ENCODE data around the gene SCGB1D4.

The SCGB1D4 gene

DNA sequence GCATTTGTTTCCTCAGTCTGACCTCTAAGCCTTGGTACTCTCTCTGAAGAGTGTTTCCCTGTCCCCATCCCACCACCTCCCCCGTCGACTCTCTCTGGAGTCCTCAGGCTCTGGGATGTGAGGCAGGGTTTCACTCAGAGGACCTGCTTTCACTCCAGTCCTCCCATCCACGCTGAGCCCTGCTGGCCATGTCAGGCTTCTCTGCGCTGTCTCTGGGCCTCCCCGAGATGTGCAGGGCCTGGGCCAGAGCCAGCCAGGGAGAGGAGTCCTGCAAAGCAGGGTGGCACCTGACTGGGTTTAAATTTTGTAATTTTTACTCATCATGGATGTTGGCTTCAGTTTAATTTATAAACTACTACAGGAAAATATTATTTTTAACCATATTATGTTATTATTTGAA is 25.6 kb downstream of the SCGB1D4 start:
- no peak for DNase-seq

DNA sequence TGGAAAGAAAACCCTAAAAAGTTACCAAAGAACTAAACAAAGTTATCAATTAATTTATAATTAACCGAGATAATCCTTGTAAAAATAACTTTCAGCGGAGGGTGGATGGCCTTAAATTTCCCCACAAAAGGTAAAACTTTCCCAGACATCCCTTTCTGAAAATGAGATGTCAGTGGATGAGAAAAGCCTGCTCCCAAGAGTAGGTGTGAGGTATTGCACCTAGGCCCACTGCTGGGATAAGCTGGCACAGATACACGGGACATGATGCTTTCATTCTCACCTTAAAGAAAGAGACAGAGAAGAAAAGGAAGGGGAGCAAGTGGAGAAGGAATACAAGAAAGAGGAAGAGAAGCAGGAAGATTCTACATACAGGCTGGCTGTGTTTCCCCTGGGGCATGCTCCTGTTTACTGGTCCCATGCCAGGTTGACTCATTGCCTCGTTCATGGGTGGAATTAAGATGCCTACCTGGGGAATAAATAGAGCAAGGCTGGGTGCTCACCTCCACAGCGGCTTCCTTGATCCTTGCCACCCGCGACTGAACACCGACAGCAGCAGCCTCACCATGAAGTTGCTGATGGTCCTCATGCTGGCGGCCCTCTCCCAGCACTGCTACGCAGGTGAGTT is 29.1 kb downstream of the SCGB1D4 start, which contains the start of gene SCGB2A2:
TSS of gene SCGB2A2 (plus strand) at position 505 of the 625 bp plus-strand sequence. CDS start at position 564, 59 bp downstream.
- DNase-seq, result no peak

DNA sequence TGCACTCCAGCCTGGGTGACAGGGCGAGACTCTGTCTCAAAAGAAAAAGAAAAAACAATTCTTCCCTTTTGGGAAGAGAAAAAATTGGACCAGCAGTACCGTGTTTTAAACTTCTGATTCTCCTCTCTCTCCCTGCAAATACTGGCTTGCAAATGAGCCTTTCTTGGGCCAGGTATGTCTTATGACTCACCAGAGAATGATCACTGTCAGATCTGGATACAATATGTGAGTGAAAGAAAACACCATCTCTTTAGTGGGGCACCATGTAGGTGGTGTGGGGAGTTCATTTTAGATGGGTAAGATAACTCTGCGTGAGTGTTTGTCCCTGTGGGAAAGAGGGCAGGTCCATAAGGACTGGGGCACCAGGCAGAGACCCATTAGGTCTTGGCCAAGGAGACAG is 31.3 kb downstream of the SCGB1D4 start:
- DNase-seq, result no peak

DNA sequence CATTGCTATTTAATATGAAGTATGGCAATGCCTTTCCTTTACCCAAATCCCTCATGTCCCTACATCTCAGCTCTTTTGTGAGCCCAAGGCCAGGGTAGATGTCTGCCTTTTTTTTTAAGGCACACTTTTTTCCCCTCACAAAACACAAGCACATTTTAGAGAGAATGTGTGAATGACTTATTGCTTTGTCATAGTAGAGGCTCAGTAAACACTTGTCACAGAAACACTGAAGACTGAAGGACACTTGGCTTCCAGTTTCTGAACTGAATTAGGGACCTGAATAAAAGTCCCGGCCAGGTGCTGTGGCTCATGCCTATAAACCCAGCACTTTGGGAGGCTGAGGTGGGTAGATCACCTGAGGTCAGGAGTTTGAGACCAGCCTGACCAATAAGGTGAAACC is 31.8 kb downstream of the SCGB1D4 start:
- no peak for DNase-seq

DNA sequence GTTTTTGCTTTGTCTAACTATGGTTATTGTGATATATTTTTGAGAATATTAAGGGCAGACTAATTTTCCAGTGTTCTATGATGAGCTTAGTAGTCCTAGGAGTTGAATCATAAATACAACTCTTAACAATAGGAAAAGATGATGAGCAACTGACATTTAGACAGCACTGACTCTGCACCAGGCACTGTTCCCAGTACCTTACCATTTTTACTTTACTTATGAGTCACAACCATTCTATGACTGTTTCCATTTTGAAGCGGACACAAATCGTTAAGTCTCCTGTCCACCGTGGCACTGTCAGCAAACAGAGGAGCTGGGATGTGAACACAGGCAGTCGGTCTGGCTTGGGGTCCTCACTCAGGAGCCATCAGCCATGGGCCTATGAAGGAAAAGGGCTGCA is 32.3 kb downstream of the SCGB1D4 start:
- no peak for DNase-seq

DNA sequence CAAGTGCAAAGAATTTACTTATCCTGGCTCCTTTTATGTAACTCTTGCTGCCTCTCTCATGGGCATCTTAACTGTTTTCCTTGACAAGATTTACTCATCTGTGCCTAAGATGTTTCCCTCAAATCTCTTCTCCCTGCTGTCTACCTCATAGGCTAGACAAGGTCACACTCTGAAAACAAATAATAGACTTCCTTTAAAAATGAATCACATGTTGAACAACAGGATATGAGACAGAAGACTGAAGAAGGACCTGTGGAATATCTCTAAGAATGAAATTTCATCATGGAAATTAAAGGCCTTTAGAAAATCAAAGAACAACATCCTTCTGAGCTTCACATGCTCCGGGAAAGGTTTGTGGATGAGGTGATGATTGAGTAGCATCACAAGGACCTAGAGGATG is 34.9 kb downstream of the SCGB1D4 start:
- no peak for DNase-seq

DNA sequence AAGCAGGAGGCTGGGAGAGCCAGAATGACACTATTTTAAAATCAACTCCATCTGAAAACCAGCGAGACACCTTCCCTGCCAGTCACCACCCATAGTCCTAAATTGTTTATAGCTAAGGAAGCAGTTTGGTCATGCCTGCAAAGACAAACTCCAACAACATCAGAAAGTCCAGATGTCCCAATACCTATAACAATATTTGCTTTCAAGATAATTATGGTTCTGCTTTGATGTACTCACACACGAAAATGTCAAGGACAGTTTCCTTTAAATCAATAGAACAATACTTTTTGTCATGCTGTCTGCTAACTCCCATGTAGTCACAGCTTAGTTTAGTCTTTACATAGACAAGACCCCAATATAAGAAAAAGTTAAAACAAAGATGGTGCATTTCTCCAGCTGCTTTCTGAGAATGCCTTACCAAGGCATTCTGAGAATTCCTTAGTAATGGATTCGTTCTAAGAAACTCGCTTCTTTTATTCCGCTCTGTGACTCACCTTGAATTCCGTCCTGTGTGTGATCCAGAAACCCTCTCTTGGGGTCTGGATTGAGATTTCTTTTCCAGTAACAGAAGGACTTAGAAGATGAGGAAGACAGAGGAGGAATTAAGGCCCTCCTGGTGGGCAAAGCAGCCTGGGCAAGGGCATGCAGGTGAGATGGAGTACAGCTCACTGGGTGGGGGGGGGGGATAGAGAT is 38.5 kb downstream of the SCGB1D4 start:
- DNase-seq, result no peak

DNA sequence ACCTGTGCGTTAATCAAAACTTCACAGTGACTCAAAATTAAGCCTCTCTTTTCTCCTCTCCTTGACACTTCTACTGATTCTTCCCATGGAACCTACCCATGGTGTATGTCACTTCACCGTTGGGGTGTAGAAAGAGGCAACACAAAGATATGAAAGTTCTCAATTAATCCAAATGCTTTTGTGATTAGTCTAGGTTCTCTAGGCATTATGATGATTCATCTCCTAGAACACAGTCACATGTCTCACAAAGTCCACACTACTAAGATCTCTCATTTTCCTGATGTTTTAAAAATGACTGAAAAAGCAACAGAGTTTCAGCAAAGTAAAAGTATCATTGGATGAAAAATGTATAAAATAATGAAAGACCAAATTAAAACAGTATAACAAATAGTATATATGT is 42.6 kb downstream of the SCGB1D4 start:
- DNase-seq, result no peak

DNA sequence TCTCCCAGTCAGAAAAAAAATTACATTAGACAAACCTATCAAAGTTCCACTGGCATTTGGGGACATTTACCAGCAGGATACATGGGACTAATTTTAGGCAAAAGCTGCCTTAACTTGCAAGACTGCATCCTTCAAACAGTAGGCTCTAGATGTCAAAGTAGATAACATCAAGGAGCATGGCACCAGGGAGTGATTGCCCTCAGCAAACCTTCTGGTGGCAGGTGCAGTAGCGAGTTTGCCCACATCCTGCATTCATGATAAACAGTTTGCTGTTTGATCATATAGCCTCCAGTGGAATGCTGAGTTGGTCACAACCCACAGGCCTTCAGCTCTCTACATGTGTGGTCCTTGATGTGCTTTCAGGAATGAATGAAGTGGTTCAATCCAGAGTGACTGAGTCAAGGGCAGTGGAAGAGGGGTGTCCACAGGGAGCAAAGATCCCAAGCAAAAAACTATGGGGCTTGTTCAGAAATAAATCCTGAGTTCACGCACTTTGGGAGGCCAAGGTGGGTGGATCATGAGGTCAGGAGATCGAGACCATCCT is 44.8 kb downstream of the SCGB1D4 start:
- DNase-seq, result no peak

DNA sequence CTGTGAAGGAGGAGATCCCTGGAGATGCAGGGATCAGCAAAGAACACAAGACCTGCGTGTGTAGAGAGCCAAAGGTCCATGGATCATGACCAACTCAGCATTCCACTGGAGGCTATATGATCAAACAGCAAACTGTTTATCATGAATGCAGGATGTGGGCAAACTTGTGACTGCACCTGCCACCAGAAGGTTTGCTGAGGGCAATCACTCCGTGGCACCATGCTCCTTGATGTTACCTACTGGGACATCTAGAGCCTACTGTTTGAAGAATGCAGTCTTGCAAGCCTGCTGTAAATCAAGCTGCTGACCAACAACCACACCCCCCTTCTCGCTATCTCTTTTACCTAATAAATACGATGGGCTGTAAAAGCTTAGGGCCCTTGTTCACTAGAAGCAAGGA is 47.2 kb downstream of the SCGB1D4 start:
- DNase-seq, result no peak
